Muscle layer of duodenum (tissue), 2 donors: ENCODE results near the gene FGGY.

Experiments used
- H3K27ac ChIP-seq: one replicate; pipeline ENCODE4 v1.7.0; 2013; ENCODE audit warnings: mild to moderate bottlenecking, low read length
- H3K27me3 ChIP-seq: one replicate; pipeline ENCODE4 v1.7.0; 2013; ENCODE audit warnings: low read depth, mild to moderate bottlenecking, control low read depth, low read length
- H3K36me3 ChIP-seq, 2 donors: one replicate each; pipeline ENCODE4 v1.7.0; 2013; ENCODE audit warnings: low read length in 2 of 2, control low read depth in 1 of 2, mild to moderate bottlenecking in 1 of 2; ENCODE audit not compliant: insufficient read depth in 2 of 2, control insufficient read depth in 1 of 2
- H3K4me1 ChIP-seq, 2 donors: one replicate each; pipeline ENCODE4 v1.7.0; 2013; ENCODE audit warnings: low read length in 2 of 2, mild to moderate bottlenecking in 2 of 2, control low read depth in 1 of 2, moderate library complexity in 1 of 2; ENCODE audit not compliant: insufficient read depth in 2 of 2, control insufficient read depth in 1 of 2
- H3K4me3 ChIP-seq, 2 donors: one replicate each; pipeline ENCODE4 v1.7.0; 2013; ENCODE audit warnings: low read length in 2 of 2, low read depth in 1 of 2, mild to moderate bottlenecking in 1 of 2
- H3K9me3 ChIP-seq, 2 donors: one replicate each; pipeline ENCODE4 v1.7.0; 2013; ENCODE audit warnings: low read length in 2 of 2, control low read depth in 1 of 2, mild to moderate bottlenecking in 1 of 2; ENCODE audit not compliant: control insufficient read depth in 1 of 2
- donor health status: healthy.

Gene FGGY

DNA sequence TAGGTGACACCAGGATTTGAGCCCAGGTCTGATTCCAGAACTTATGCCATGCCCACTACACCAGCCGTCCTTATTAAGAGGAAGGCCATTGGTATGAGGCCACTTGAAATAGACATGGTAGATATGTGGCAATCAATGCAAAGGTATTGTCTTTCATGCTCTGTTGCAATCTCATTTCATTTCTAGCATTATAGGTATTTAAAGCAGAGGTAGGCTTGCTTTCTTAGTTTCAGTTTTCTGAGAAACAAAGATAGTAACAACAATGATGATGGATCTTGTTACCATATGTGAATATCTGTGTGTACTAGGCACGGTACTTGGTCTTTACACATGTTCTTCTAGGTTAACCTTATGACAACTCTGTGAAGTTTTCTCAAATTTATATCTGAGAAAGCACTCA lies 113.1 kb downstream of the FGGY start:
- no peaks in the 10 kb centered on the region for H3K36me3 ChIP-seq
- H3K27me3 ChIP-seq = no peaks in the 10 kb centered on the region
- H3K9me3 ChIP-seq = no peaks in the 10 kb centered on the region
- H3K4me1 ChIP-seq = peaks cover 0 to 13% of the 10 kb centered on the region in 2 donors
- H3K4me3 ChIP-seq = no peak overlapping the region
- no peak overlapping the region for H3K27ac ChIP-seq

DNA sequence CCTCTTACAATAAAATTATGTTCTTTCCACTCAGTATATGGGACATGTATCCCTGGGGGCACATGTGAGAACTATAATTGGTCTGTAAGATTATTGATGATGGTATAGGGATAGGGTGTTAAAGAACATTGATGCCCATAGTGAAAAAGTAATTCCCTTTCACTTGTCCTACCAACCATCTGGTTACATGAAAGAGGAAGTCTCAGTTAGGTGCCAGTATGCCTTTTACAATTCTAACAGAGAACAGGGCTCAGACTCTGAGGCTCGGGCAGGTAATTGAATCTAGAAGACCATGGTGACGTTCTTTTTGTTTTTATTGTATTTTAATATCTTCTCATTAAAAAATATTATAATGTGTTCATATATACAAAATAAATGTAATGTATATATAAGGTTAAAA lies 113.6 kb downstream of the FGGY start:
- no peaks in the 10 kb centered on the region for H3K36me3 ChIP-seq
- no peak overlapping the region for H3K4me3 ChIP-seq
- H3K9me3 ChIP-seq = no peaks in the 10 kb centered on the region
- H3K27ac ChIP-seq = no peak overlapping the region
- no peaks in the 10 kb centered on the region for H3K27me3 ChIP-seq
- H3K4me1 ChIP-seq = peaks cover 0 to 13% of the 10 kb centered on the region in 2 donors

- Histone ChIP-seq H3K36me3 (no peaks in the 10 kb centered on the region), H3K27ac (no peak overlapping the region), H3K9me3 (no peaks in the 10 kb centered on the region), H3K27me3 (no peaks in the 10 kb centered on the region), H3K4me3 (no peak overlapping the region), H3K4me1 (peaks cover 0 to 13% of the 10 kb centered on the region in 2 donors)
Observed at GRCh38 chr1:59411147-59411546, 114.3 kb downstream of the FGGY start.

- H3K27me3 ChIP-seq = no peaks in the 10 kb centered on the region
- no peaks in the 10 kb centered on the region for H3K36me3 ChIP-seq
- H3K4me3 ChIP-seq = no peak overlapping the region
- H3K4me1 ChIP-seq = peaks cover 0 to 13% of the 10 kb centered on the region in 2 donors
- H3K9me3 ChIP-seq = no peaks in the 10 kb centered on the region
- no peak overlapping the region for H3K27ac ChIP-seq
Observed at GRCh38 chr1:59412718-59413326, 115.9 kb downstream of the FGGY start.

- peaks cover 0 to 8% of the 10 kb centered on the region in 2 donors for H3K4me1 ChIP-seq
Observed at GRCh38 chr1:59413327-59413720, 116.4 kb downstream of the FGGY start.

GRCh38 chr1:59414406-59415133 lies 117.7 kb downstream of the FGGY start:
- no peaks in the 10 kb centered on the region for H3K9me3 ChIP-seq
- no peak overlapping the region for H3K27ac ChIP-seq
- H3K4me3 ChIP-seq = no peak overlapping the region
- H3K4me1 ChIP-seq = no peaks in the 10 kb centered on the region
- H3K27me3 ChIP-seq = no peaks in the 10 kb centered on the region
- no peaks in the 10 kb centered on the region for H3K36me3 ChIP-seq

More at GRCh38 chr1:59413327-59413720, 116.4 kb downstream of the FGGY start:
- no peaks in the 10 kb centered on the region for H3K27me3 ChIP-seq
- H3K4me3 ChIP-seq = no peak overlapping the region
- no peak overlapping the region for H3K27ac ChIP-seq
- no peaks in the 10 kb centered on the region for H3K36me3 ChIP-seq
- no peaks in the 10 kb centered on the region for H3K9me3 ChIP-seq

- Histone ChIP-seq H3K27me3 (no peaks in the 10 kb centered on the region), H3K27ac (no peak overlapping the region), H3K36me3 (no peaks in the 10 kb centered on the region), H3K4me3 (no peak overlapping the region), H3K4me1 (no peaks in the 10 kb centered on the region), H3K9me3 (no peaks in the 10 kb centered on the region)
Observed at GRCh38 chr1:59415286-59415850, 118.5 kb downstream of the FGGY start.

DNA sequence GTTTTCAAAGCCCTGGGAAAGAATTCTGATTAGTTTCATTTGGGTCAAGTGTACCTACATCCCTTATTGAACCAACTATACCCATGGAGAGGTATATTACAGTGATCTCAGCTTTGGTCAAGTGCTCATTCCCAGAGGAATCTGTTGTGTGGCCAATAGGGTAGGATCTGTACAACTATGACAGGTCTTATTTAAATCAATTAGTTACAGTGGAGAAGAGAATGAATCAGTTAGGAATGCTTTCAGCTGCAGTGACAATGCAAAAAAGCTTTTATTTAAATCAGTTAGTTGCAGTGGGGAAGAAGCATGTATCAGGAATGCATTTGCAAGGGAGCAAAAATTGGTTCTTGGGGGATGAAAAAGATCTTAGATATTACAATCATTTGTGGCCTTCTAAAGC lies 119.0 kb downstream of the FGGY start:
- H3K9me3 ChIP-seq = no peaks in the 10 kb centered on the region
- no peaks in the 10 kb centered on the region for H3K27me3 ChIP-seq
- H3K4me1 ChIP-seq = no peaks in the 10 kb centered on the region
- no peak overlapping the region for H3K27ac ChIP-seq
- no peak overlapping the region for H3K4me3 ChIP-seq
- H3K36me3 ChIP-seq = no peaks in the 10 kb centered on the region

GRCh38 chr1:59417406-59417805 lies 120.5 kb downstream of the FGGY start:
- no peaks in the 10 kb centered on the region for H3K9me3 ChIP-seq
- H3K36me3 ChIP-seq = no peaks in the 10 kb centered on the region
- peaks cover 0 to 5% of the 10 kb centered on the region in 2 donors for H3K4me1 ChIP-seq
- H3K27ac ChIP-seq = no peak overlapping the region
- no peaks in the 10 kb centered on the region for H3K27me3 ChIP-seq
- no peak overlapping the region for H3K4me3 ChIP-seq

GRCh38 chr1:59418363-59419144 lies 121.7 kb downstream of the FGGY start:
- peaks cover 5 to 11% of the 10 kb centered on the region in 2 donors for H3K4me1 ChIP-seq
- H3K27ac ChIP-seq = no peak overlapping the region
- H3K27me3 ChIP-seq = no peaks in the 10 kb centered on the region
- no peaks in the 10 kb centered on the region for H3K36me3 ChIP-seq
- no peaks in the 10 kb centered on the region for H3K9me3 ChIP-seq
- H3K4me3 ChIP-seq = no peak overlapping the region
